NCI-H526 treated with DMSO at 0.1 percent for 48 hours (cell line): ENCODE measurements around the gene CALCA.

ENCODE experiments used
- DNase-seq: peaks from one replicate; lab custom pipeline; 2025; lab: John Stamatoyannopoulos, UW

Gene CALCA

DNA sequence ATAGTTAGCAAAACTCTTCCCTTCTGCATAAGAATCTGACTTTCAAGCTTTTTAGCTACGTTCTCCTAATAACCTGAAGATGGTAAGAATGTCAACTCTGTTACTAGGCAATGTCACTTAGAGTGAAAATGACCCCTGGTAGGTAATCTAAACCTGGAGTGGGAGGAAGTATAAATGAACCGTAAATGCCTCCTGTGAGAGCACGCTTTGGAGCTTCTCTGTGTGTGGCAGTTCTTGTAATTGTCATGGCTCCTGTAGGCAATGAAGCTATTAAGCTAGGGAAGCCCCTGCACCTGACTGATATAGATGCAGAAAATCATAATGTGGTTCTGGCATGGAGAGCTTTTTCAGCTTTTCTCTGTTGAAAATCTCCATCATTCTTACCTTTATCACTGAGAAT lies 29.4 kb downstream of the CALCA start:
- no peak for DNase-seq

DNA sequence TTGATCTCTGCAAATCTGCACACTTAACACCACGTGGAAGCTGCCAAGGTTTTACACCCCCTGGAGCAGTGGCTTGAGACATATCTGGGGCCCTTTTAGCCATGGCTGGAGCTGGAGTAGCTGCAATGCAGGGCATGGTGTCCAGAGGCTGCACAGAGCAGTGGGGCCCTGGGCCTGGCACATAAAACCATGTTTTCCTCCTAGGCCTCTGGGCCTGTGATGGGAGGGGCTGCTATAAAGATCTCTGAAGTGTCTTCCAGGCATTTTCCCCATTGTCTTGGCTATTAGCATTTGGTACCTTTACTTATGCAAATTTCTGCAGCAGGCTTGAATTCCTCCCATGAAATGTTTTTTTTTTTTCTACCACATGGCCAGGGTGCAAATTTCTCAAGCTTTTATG lies 33.2 kb downstream of the CALCA start:
- no peak for DNase-seq

DNA sequence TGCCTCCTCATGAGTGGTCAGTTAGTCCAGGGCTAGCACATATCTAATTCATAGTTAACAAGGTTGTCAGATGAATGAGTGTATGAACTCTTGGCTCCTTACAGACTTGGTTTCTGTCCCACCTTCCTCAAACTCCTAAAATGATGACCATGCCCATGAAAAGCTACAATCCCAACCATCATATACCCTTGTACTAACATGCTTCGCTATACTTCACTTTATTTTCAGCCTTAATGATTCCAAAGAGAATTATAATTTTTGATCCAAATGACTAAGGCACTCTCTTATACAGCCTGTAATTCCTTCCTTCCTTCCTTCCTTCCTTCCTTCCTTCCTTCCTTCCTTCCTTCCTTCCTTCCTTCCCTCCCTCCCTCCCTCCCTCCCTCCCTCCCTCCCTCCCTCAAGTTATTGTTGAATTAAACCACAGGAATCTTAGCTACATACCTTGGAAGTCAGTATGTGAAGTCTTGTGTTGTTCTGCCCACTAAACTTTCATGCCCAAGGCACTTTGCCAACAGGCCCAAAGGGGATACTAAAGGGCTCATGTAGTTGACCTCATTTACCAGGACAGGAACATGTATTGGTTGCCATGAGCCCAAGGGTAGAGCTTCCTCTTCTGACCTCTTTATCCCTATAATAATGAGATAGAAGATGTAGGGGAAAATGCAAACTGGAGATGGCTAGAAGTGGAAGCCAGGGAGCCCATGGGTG lies 37.4 kb downstream of the CALCA start:
- no peak for DNase-seq

DNA sequence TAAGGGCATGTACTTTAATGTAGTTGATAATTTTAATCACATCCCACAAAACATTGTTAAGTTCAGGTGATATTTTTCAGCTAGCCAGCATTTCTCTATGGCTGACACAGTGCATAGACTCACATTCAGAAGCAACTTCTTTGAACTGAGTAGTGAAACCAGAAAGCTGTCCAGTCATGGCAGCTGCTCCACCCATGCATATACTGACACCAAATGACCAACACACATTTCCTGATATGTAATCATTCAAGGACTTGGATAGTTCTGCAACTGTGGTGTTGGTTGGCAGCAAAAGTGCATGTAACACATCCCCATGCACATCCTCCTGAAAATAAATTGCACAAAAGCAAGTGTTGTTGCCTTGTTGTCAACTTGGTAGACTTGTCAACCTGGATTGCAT lies 39.7 kb downstream of the CALCA start:
- no peak for DNase-seq

DNA sequence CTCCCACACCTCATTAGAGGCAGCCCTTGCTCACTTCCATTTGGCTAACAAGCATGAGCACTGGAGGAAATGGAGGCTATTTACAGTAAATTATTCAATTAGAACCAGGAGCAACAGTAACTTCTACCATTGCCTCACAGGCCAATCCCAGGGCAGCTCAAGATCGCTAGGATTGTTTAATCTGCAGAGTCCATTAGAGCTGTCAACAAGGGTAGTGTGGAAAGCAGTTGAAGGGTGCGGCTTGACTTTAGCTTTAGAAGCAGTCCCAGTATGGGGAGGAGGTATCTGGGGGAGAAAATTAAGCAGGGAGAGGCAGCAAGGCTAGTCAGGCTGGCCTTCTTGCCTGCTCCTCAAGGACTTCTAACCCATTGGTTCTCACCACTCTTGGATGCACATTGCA lies 41.8 kb downstream of the CALCA start:
- no peak for DNase-seq

DNA sequence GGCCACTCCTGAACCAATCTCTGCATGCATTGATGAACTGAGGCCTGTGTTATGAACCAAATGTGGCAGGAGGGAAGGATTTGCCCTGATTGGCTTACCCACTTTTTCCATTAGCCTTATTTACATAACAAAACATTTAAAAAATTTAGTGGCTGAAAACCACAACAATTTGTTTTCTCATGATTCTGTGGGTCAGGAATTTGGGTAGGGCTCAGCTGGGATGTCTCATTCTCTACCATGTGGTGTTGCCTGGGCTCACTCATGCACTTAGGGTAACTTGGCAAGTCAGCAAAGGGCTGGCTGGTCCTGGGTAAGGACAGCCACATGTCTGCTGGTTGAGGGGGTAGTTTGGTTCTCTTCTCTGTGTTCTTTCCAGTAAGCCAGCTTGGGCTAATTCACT lies 45.0 kb downstream of the CALCA start:
- DNase-seq: no peak

DNA sequence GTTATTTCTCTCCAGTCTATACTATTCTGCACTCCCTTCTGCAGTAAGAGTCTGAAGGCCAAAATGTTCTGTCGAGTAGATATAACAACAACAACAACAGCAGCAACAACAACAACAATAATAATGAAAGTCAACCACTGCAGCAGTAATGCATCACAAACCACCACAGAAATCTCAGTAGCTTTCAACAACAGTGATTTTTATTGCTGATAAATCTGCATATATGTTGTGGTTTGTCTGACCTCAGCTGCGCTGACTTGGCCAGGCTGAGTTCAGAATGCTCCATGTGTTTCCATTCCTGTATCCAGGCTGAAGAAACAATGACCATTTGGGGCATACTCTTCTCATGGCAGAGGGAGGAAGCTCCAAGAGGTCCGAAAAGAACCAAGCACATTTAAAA lies 47.8 kb downstream of the CALCA start:
- no peak for DNase-seq
